Transverse colon (tissue), 4 donors: ENCODE results near the gene MYOZ3.

ENCODE experiments used
- EP300 ChIP-seq: sonication (generic); formaldehyde crosslinking; IDR thresholded peaks from one replicate; pipeline ENCODE4 v1.6.1; 2017; ENCODE audit warnings: antibody characterized with exemption, low read depth
- POLR2AphosphoS5 ChIP-seq, 3 donors: sonication (generic); formaldehyde crosslinking; IDR thresholded peaks; one replicate each; pipeline ENCODE4 v1.6.1; 2016; ENCODE audit warnings: antibody characterized with exemption in 3 of 3
- TF ChIP-seq, protein P1 (sequence below), 5 experiments: fragments of 200-600 bp in 3 of 5; fragments of 450-650 bp in 2 of 5; sonication (generic) in 3 of 5; IDR thresholded peaks; 1 replicate in 2 of 5; 2 replicates in 3 of 5; pipeline ENCODE4 v1.5.1; 2016 to 2017; ENCODE audit warnings: antibody characterized with exemption in 5 of 5, inconsistent platforms in 3 of 5, mild to moderate bottlenecking in 2 of 5, moderate library complexity in 1 of 5

DNA sequence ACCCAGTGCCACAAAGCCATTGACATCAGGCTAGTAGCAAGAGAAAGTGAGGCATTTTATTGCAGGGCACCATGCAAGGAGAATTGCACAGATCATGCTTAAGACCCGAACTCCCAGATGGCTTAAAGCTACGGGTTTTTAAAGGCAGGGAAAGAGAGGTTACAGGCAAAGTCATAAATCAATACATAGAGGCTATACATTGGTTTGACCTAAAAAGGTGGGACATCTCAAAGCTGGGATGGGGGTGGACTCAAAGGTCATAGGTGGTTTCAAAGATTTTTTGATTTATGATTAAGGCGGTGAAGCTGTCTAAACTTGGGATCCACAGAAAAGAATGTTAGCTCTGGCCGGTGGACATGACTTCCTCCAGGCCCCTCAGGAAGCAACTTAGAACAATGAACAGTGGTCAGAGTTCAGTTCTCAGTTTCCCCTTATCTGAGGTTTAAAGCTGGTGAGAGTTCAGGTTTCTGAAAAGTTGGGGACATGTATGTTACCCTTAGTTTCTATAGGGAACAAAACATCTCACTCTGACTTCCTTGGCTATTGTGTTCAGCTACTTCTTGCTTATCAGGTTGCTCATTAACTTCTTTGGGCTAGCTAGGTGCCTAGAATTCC is 45.8 kb downstream of the MYOZ3 start:
- TF ChIP-seq, protein P1, sequence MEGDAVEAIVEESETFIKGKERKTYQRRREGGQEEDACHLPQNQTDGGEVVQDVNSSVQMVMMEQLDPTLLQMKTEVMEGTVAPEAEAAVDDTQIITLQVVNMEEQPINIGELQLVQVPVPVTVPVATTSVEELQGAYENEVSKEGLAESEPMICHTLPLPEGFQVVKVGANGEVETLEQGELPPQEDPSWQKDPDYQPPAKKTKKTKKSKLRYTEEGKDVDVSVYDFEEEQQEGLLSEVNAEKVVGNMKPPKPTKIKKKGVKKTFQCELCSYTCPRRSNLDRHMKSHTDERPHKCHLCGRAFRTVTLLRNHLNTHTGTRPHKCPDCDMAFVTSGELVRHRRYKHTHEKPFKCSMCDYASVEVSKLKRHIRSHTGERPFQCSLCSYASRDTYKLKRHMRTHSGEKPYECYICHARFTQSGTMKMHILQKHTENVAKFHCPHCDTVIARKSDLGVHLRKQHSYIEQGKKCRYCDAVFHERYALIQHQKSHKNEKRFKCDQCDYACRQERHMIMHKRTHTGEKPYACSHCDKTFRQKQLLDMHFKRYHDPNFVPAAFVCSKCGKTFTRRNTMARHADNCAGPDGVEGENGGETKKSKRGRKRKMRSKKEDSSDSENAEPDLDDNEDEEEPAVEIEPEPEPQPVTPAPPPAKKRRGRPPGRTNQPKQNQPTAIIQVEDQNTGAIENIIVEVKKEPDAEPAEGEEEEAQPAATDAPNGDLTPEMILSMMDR (IDR thresholded peaks at IDR 0.05), result no peak
- no peak for TF ChIP-seq EP300
- no peak for TF ChIP-seq POLR2AphosphoS5 (IDR thresholded peaks at IDR 0.05)
